GM21360 (cell line): Measurements from ENCODE around the gene ITGA1.
A peak's percentile ranks its signal among the peaks of the same experiment; 100 is the strongest.
"Not testable (repeated sequence)": the region's sequence is repeated elsewhere in the genome, so short reads cannot be mapped to it uniquely, and the experiment has no call there.

ENCODE experiments used
- ATAC-seq: cut with Tn5 transposase; IDR thresholded peaks from one replicate; pipeline ENCODE4 v1.9.1; 2021; ENCODE audit warnings: mild to moderate bottlenecking, moderate library complexity; ENCODE audit not compliant: unreplicated experiment

ITGA1 gene

GRCh38 chr5:52945040-52945439 lies 157.3 kb downstream of the ITGA1 start:
- ATAC-seq = no peak

- ATAC-seq = no peak
Measured at GRCh38 chr5:52947208-52947607, 159.5 kb downstream of the ITGA1 start.

- no peak for ATAC-seq
Measured at GRCh38 chr5:52947851-52948250, 160.1 kb downstream of the ITGA1 start.

GRCh38 chr5:52948418-52949076 lies 160.8 kb downstream of the ITGA1 start:
- peak; percentile 98 for ATAC-seq

GRCh38 chr5:52950686-52951085 lies 163.0 kb downstream of the ITGA1 start:
- no peak for ATAC-seq

- no peak for ATAC-seq
Measured at GRCh38 chr5:52952483-52952882, 164.8 kb downstream of the ITGA1 start.

- no peak for ATAC-seq
Measured at GRCh38 chr5:52956014-52956413, 168.3 kb downstream of the ITGA1 start.

- ATAC-seq = no peak
Measured at GRCh38 chr5:52956915-52957747, 169.4 kb downstream of the ITGA1 start.

GRCh38 chr5:52961274-52961681 lies 173.6 kb downstream of the ITGA1 start:
- no peak for ATAC-seq

GRCh38 chr5:52963636-52964035 lies 175.9 kb downstream of the ITGA1 start:
- ATAC-seq = no peak

GRCh38 chr5:52964138-52964537 lies 176.4 kb downstream of the ITGA1 start:
- ATAC-seq = no peak

GRCh38 chr5:52976157-52976556 lies 188.4 kb downstream of the ITGA1 start:
- ATAC-seq = not testable (repeated sequence)

GRCh38 chr5:52977264-52977897 lies 189.7 kb downstream of the ITGA1 start:
- no peak for ATAC-seq

GRCh38 chr5:52981507-52981906 lies 193.8 kb downstream of the ITGA1 start:
- no peak for ATAC-seq

- ATAC-seq = no peak
Measured at GRCh38 chr5:52983731-52984636, 196.3 kb downstream of the ITGA1 start.

- ATAC-seq = no peak
Measured at GRCh38 chr5:52985306-52985705, 197.6 kb downstream of the ITGA1 start.

- no peak for ATAC-seq
Measured at GRCh38 chr5:52987711-52988331, 200.1 kb downstream of the ITGA1 start.

GRCh38 chr5:52988335-52989024 lies 200.8 kb downstream of the ITGA1 start:
- ATAC-seq = no peak

- no peak for ATAC-seq
Measured at GRCh38 chr5:52989025-52989780, 201.5 kb downstream of the ITGA1 start, which contains the start of gene ITGA2. Gene ITGA2 (plus strand): TSS chr5:52989352. CDS start chr5:52989469, 117 bp downstream.
